ENCODE data around the gene CTIF. TPM values are rescaled to one million over a fixed set of nuclear protein-coding genes. Genes with fewer than 3 reads are reported as not detected.
A peak's percentile ranks its signal among the peaks of the same experiment; 100 is the strongest.
"Not testable (repeated sequence)": the region's sequence is repeated elsewhere in the genome, so short reads cannot be mapped to it uniquely, and the experiment has no call there.

CTIF gene
- total and polyA plus RNA-seq, 4 donors, result 10.6 to 26.7 (median 12.3) TPM

GRCh38 chr18:48645427-48646002, 106.7 kb downstream of the CTIF start:
- Histone ChIP-seq H3K4me3 (ENCODE audit: low read depth in 1 of 3, low read length in 3 of 3) (no peak overlapping the region), H3K4me1 (ENCODE audit: control insufficient read depth in 4 of 4, insufficient read depth in 4 of 4, low read length in 3 of 4) (peaks cover 0 to 8% (median 0%) of the 10 kb centered on the region in 4 donors), H3K36me3 (ENCODE audit: control insufficient read depth in 4 of 4, insufficient read depth in 3 of 4, low read depth in 1 of 4, low read length in 3 of 4) (peaks cover 0 to 2% (median 0%) of the 10 kb centered on the region in 4 donors), H3K27ac (ENCODE audit: low read depth in 1 of 2, low read length in 2 of 2) (no peak overlapping the region), H3K9me3 (ENCODE audit: control insufficient read depth in 4 of 4, low read length in 3 of 4) (no peaks in the 10 kb centered on the region), H3K9ac (ENCODE audit: low read depth in 1 of 2, low read length in 2 of 2) (no peak overlapping the region), H3K27me3 (ENCODE audit: control insufficient read depth in 4 of 4, insufficient read depth in 4 of 4, low read length in 3 of 4) (no peaks in the 10 kb centered on the region)
- no peak for DNase-seq (ENCODE audit: low spot score)
- TF ChIP-seq FOXA1 (IDR thresholded peaks at IDR 0.05) (no peak), RAD21 (IDR thresholded peaks at IDR 0.05) (no peak)
- 93% methylated on average over 10 of the region's 10 CpGs for WGBS

- TF ChIP-seq MAX (IDR thresholded peaks at IDR 0.05) (no peak), ZBTB33 (IDR thresholded peaks at IDR 0.05) (no peak), HNF4G (IDR thresholded peaks at IDR 0.05) (no peak), RAD21 (IDR thresholded peaks at IDR 0.05) (no peak), SP1 (IDR thresholded peaks at IDR 0.05) (no peak), HNF4A (conservative IDR thresholded peaks at IDR 0.05) (no peak)
- Histone ChIP-seq H3K9me3 (ENCODE audit: control insufficient read depth in 4 of 4, low read length in 3 of 4) (no peaks in the 10 kb centered on the region), H3K4me1 (ENCODE audit: control insufficient read depth in 4 of 4, insufficient read depth in 4 of 4, low read length in 3 of 4) (peaks cover 0 to 8% (median 0%) of the 10 kb centered on the region in 4 donors), H3K27ac (ENCODE audit: low read depth in 1 of 2, low read length in 2 of 2) (no peak overlapping the region), H3K36me3 (ENCODE audit: control insufficient read depth in 4 of 4, insufficient read depth in 3 of 4, low read depth in 1 of 4, low read length in 3 of 4) (peaks cover 0 to 2% (median 0%) of the 10 kb centered on the region in 4 donors), H3K4me3 (ENCODE audit: low read depth in 1 of 3, low read length in 3 of 3) (no peak overlapping the region), H3K9ac (ENCODE audit: low read depth in 1 of 2, low read length in 2 of 2) (no peak overlapping the region), H3K27me3 (ENCODE audit: control insufficient read depth in 4 of 4, insufficient read depth in 4 of 4, low read length in 3 of 4) (no peaks in the 10 kb centered on the region)
- 83% methylated on average over 2 of the region's 2 CpGs for WGBS
- no peak for DNase-seq (ENCODE audit: low spot score)
These were observed 108.1 kb downstream of the CTIF start for GRCh38 chr18:48646976-48647375.

GRCh38 chr18:48649231-48649630, 110.4 kb downstream of the CTIF start:
- H3K9ac ChIP-seq (ENCODE audit: low read depth in 1 of 2, low read length in 2 of 2), result no peak overlapping the region
- TF ChIP-seq RXRA (IDR thresholded peaks at IDR 0.05), result peak in 1 of 2 donors; percentile 24
- no peak for TF ChIP-seq HNF4A (conservative IDR thresholded peaks at IDR 0.05)
- no peak for TF ChIP-seq MAX (IDR thresholded peaks at IDR 0.05)
- TF ChIP-seq EGR1 (IDR thresholded peaks at IDR 0.05; ENCODE audit: low read depth in 2 of 2), result no peak
- TF ChIP-seq FOXA1 (IDR thresholded peaks at IDR 0.05), result no peak
- TF ChIP-seq YY1 (IDR thresholded peaks at IDR 0.05), result peak; percentile 51
- no peak for TF ChIP-seq GABPA (IDR thresholded peaks at IDR 0.05 in 1 of 2, conservative IDR thresholded peaks at IDR 0.05 in 1 of 2)
- no peak for TF ChIP-seq JUND (IDR thresholded peaks at IDR 0.05)
- TF ChIP-seq ATF3 (IDR thresholded peaks at IDR 0.05), result no peak
- H3K27me3 ChIP-seq (ENCODE audit: control insufficient read depth in 4 of 4, insufficient read depth in 4 of 4, low read length in 3 of 4), result no peaks in the 10 kb centered on the region
- peaks cover 0 to 2% (median 0%) of the 10 kb centered on the region in 4 donors for H3K36me3 ChIP-seq (ENCODE audit: control insufficient read depth in 4 of 4, insufficient read depth in 3 of 4, low read depth in 1 of 4, low read length in 3 of 4)
- no peak overlapping the region for H3K4me3 ChIP-seq (ENCODE audit: low read depth in 1 of 3, low read length in 3 of 3)
- DNase-seq (ENCODE audit: low spot score), result peak; percentile 55
- 67% methylated on average over 7 of the region's 7 CpGs for WGBS
- no peaks in the 10 kb centered on the region for H3K4me1 ChIP-seq (ENCODE audit: control insufficient read depth in 4 of 4, insufficient read depth in 4 of 4, low read length in 3 of 4)
- H3K27ac ChIP-seq (ENCODE audit: low read depth in 1 of 2, low read length in 2 of 2), result no peak overlapping the region
- H3K9me3 ChIP-seq (ENCODE audit: control insufficient read depth in 4 of 4, low read length in 3 of 4), result no peaks in the 10 kb centered on the region

GRCh38 chr18:48654591-48654990, 115.8 kb downstream of the CTIF start:
- H3K27me3 ChIP-seq (ENCODE audit: control insufficient read depth in 4 of 4, insufficient read depth in 4 of 4, low read length in 3 of 4); H3K27ac ChIP-seq (ENCODE audit: low read depth in 1 of 2, low read length in 2 of 2); DNase-seq (ENCODE audit: low spot score); H3K9me3 ChIP-seq (ENCODE audit: control insufficient read depth in 4 of 4, low read length in 3 of 4); H3K4me3 ChIP-seq (ENCODE audit: low read depth in 1 of 3, low read length in 3 of 3); H3K36me3 ChIP-seq (ENCODE audit: control insufficient read depth in 4 of 4, insufficient read depth in 3 of 4, low read depth in 1 of 4, low read length in 3 of 4); H3K9ac ChIP-seq (ENCODE audit: low read depth in 1 of 2, low read length in 2 of 2); H3K4me1 ChIP-seq (ENCODE audit: control insufficient read depth in 4 of 4, insufficient read depth in 4 of 4, low read length in 3 of 4): not testable (repeated sequence)
- 86% methylated on average over 4 of the region's 4 CpGs for WGBS

Data from liver (tissue), 9 donors.